CD4-positive, alpha-beta T cell treated with Interleukin-17A for 4 hours (primary cell): Measurements from ENCODE around the gene KCTD20.
A peak's percentile ranks its signal among the peaks of the same experiment; 100 is the strongest.

Source experiments
- DNase-seq: peaks from one replicate; pipeline ENCODE4 v3.0.0-alpha.2; 2020; ENCODE audit warnings: mixed read lengths

KCTD20 gene

GRCh38 chr6:36499918-36500317 is 57.1 kb downstream of the KCTD20 start:
- no peak for DNase-seq

GRCh38 chr6:36501686-36502085 is 58.9 kb downstream of the KCTD20 start:
- no peak for DNase-seq

GRCh38 chr6:36504181-36504580 is 61.4 kb downstream of the KCTD20 start:
- no peak for DNase-seq

- DNase-seq: no peak
These were observed 62.2 kb downstream of the KCTD20 start for GRCh38 chr6:36504982-36505381.

- peak; percentile 26 for DNase-seq
These were observed 63.1 kb downstream of the KCTD20 start for GRCh38 chr6:36505744-36506534.

GRCh38 chr6:36506611-36507010 is 63.8 kb downstream of the KCTD20 start:
- DNase-seq: no peak

GRCh38 chr6:36508532-36508931 is 65.7 kb downstream of the KCTD20 start:
- no peak for DNase-seq

GRCh38 chr6:36510365-36510764 is 67.6 kb downstream of the KCTD20 start:
- no peak for DNase-seq

- no peak for DNase-seq
These were observed 72.0 kb downstream of the KCTD20 start for GRCh38 chr6:36514554-36515456.

GRCh38 chr6:36515844-36516243 is 73.0 kb downstream of the KCTD20 start:
- DNase-seq: no peak

- DNase-seq: no peak
These were observed 73.8 kb downstream of the KCTD20 start for GRCh38 chr6:36516559-36516958.

- no peak for DNase-seq
These were observed 74.2 kb downstream of the KCTD20 start for GRCh38 chr6:36516988-36517387.

GRCh38 chr6:36517408-36517807 is 74.6 kb downstream of the KCTD20 start:
- DNase-seq: no peak

GRCh38 chr6:36519352-36519751 is 76.6 kb downstream of the KCTD20 start:
- no peak for DNase-seq

GRCh38 chr6:36523451-36523850 is 80.7 kb downstream of the KCTD20 start:
- DNase-seq: no peak

- DNase-seq: no peak
These were observed 81.2 kb downstream of the KCTD20 start for GRCh38 chr6:36523936-36524499.

- no peak for DNase-seq
These were observed 82.1 kb downstream of the KCTD20 start for GRCh38 chr6:36524871-36525270.

- DNase-seq: no peak
These were observed 82.5 kb downstream of the KCTD20 start for GRCh38 chr6:36525346-36525745.

GRCh38 chr6:36526066-36526465 is 83.3 kb downstream of the KCTD20 start:
- DNase-seq: no peak

GRCh38 chr6:36533321-36533720 is 90.5 kb downstream of the KCTD20 start:
- DNase-seq: no peak

GRCh38 chr6:36536873-36537547 is 94.2 kb downstream of the KCTD20 start:
- DNase-seq: no peak

GRCh38 chr6:36539814-36540568 is 97.2 kb downstream of the KCTD20 start:
- no peak for DNase-seq
